HG03064 (cell line): Measurements from ENCODE around the gene SEMA3D.

ENCODE experiments used
- ATAC-seq: cut with Tn5 transposase; IDR thresholded peaks from one replicate; pipeline ENCODE4 v1.9.1; 2021; ENCODE audit warnings: low read depth; ENCODE audit not compliant: unreplicated experiment

The SEMA3D gene

GRCh38 chr7:85041605-85042216 is 145.1 kb downstream of the SEMA3D start:
- no peak for ATAC-seq

DNA sequence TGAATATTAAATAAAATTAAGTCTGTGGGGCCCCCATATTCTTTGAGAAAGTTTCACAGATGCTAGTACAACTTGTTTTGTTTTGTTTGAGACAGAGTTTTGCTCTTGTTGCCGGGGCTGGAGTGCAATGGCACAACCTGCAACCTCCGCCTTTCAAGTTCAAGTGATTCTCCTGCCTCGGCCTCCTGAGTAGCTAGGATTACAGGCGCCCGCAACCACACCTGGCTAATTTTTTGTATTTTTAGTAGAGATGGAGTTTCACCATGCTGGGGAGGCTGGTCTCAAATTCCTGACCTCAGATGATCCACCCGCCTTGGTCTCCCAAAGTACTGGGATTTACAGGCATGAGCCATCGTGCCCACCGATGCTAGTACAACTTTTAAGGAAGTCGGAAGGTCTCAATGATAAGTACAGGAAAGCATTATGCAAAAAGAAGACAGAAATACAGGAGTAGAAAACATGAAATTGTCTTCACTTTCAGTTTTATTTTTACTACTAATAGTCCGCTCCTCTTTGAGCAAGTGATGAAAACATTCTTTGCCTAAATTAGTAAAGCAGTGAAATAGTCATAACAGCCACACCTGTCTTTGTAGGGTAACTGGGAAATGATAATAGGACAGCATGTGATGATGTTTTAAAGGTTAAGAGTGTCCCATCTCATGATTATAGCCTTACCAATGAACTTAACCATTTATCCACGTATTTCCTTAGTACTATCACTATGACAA is 147.5 kb downstream of the SEMA3D start:
- no peak for ATAC-seq

DNA sequence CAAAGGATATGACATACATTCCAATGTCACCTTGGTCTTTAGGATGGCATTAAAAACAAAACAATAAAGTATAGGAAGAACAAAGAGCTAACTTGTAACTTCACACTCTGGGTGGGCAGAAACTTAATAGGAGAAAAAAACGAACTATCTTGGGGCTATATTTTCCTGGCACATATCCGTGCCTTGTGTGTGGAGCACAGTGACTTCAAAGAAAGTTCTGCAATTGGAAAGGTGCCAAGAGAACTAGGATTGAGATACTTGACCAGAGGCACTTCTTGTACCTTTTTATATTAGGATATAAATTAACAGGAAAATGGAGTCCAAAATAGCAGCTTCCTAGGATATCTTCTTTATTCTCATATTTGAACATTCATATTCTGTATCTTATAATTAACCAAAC is 148.4 kb downstream of the SEMA3D start:
- no peak for ATAC-seq

DNA sequence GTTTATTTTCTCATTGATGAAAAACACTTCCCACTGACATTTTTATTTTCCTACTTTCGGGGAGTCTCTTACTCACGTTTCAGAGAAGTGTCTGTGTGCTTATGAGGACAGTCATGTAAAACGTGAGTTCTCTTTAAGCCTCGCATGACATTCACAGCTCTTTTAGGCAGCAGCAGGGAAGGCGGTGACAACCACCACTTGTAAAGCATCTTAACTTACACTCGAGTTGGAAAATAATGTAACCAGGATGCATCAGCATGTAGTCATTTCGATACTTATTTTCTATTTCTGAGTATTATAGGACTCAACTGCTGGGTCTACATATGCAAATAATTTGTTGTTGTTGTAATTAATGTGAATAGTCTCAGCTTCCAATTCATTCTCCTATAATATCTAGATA is 153.6 kb downstream of the SEMA3D start:
- no peak for ATAC-seq

- no peak for ATAC-seq
These were observed 155.4 kb downstream of the SEMA3D start for GRCh38 chr7:85031475-85031874.

- no peak for ATAC-seq
These were observed 156.0 kb downstream of the SEMA3D start for GRCh38 chr7:85030893-85031292.

DNA sequence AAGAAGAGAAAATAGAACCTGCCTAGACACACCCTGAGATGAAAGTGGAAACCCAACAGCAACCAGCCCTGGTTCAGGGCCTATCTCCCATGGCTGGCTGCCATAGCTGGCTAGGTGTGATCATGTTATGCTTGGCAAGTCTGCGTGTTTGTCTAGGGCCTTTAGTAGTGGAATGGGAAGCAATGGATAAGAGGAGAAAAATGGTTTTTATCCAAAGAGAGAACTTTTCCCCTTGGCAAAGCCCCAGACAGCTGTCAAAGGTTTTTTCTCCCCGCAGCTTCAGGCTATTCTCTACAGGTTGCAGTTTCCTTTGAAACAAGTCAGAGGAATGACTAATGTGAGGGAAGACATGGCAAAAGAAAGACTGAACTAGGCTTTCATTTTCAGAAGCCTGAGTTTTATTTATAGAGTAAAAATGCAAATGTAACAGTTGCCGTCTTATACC is 161.5 kb downstream of the SEMA3D start:
- peak; percentile 68 for ATAC-seq

GRCh38 chr7:85023916-85024315 is 162.9 kb downstream of the SEMA3D start:
- ATAC-seq, result no peak

DNA sequence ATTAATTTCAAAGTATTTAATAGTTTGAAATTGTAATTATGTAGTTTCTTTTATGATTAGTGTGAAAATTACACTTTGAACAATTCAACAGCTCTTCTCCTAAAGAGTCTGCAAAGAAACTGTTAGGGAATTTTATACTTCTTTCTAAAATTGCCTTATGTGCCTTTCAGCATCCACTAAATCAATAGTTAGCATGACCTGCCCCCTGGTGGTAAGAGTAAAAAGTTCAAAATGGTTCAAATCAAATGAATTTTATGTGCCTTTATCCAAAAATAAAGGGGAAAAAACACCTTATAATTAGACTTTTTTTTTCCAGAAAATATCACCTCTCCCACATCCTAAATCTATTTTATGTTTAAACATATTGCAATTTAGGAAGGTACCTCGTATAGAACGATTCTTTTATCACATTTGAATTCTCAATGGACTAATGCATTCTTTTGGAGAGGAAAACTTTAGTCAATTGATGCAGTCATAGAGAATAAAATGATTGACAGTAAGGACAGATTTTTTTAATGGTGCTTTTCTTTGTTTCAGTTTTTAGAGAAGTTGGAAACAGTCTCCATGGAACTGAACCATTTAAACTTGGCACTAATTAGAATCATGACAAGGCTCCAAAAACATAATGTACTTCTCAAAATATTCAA is 163.7 kb downstream of the SEMA3D start:
- no peak for ATAC-seq

DNA sequence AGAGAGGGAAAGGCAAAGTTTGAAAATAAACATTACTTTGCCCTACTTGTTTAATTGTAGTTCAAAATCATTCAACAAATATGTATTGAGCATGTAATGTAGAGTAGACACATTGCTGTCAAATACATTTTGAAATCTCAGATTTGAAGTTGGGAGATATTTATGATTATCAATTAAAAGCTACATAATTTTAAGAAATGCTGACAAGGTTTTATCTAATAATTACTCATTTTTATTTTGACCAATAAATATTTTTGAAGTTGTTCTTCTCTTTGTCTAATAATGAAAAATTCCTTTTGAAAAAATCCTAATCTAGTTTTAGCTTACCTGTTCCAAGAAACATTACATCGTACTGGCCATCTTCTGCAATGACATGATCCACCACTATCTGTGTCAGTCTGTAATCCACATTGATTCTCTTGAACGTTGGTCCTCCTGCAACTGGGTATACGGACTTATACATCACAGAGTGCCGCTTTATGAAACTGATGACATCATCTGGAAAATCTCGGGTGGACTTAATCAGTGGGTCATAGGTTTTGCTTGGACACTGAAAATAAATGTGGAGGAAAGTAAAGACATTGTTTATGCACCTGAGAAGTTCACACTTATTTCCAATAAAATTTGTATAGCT is 164.7 kb downstream of the SEMA3D start:
- no peak for ATAC-seq

DNA sequence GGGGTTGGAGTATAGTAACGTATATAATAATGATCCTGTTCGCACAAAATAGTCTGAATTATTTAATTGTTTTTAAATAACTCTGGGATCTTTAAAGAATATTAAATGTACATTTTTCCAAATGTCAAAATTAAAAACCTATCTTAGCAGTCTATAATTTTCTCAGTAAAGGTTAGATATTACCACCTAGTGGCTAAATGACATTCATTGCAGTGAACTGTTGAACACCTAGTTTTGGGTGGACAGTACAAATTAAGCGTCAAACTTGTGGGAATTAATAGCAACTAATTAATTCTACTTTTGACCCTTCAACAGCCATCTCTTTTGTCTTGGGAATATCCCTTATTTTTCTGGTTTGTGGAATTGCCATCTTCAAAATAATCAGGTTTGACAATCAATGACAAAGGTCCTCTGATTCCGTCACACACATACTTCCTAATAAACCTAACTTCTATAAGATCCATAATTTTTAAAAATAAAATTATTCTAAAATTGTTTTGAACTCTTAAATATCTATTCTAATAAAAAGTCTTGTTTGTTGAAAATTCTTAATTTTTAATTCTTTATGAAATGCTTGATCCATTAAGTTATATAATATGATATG is 165.7 kb downstream of the SEMA3D start:
- ATAC-seq, result no peak

DNA sequence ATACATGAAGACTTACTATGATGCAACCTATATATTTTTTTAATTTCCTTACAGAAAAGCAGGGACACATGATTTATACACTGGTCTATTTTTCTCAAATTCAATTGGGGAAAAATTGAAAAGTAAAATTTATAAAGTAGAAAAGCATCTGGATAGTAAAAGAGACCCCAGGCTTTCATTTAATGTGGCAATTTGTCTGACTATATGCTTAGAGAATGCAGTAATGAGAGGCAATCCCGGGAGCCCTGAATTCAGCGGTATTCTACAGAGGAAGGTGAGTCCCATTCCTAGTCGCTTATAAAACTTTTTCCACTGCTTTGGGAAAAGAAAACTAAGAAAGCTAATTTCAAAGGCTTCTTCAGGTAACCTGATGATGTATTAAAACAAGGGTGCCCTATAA is 167.1 kb downstream of the SEMA3D start:
- no peak for ATAC-seq

DNA sequence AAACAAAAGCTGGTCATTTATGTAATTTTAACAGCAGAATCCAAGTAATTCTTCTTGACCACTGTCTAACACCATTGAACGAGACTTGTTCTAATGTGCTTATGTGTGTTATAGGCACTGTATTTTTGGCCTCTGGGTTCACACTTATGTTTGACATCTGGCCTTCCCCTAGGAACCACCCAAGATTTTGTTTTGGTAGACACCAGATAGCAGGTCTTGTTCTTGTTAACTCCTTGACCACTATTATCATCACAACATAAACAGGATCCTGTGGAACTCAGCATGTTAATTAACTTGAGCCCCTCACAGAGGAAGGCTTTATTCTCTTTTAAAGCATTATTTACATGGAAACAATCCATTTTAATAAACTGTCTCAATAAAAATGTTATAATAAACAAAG is 167.7 kb downstream of the SEMA3D start:
- ATAC-seq, result no peak

- ATAC-seq, result no peak
These were observed 168.4 kb downstream of the SEMA3D start for GRCh38 chr7:85018498-85018897.

- no peak for ATAC-seq
These were observed 170.6 kb downstream of the SEMA3D start for GRCh38 chr7:85016286-85016685.

- ATAC-seq, result no peak
These were observed 171.8 kb downstream of the SEMA3D start for GRCh38 chr7:85014936-85015660.

- no peak for ATAC-seq
These were observed 175.7 kb downstream of the SEMA3D start for GRCh38 chr7:85011127-85011526.

- ATAC-seq, result no peak
These were observed 176.6 kb downstream of the SEMA3D start for GRCh38 chr7:85010306-85010705.

GRCh38 chr7:85006754-85007153 is 180.1 kb downstream of the SEMA3D start:
- ATAC-seq, result no peak

DNA sequence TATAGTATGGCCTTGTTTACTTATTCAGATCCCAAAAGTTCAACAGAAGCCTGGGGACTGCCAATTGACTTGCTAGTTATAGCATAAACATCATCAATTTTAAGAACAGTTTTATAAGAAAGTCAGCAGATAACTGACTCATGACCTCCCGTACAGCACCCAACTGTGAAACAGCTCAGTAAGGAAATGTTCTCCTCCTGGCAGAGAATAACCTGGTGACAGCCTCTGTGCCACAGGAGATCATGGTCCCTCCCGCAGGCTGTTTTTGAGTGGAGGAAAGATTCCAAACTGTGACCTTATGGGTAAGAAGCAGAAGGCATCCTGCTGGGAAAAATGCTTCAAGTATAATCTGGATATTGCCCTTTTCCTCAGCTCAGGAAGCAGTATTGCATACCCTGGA is 182.5 kb downstream of the SEMA3D start:
- ATAC-seq, result no peak
